Activated T-cell treated with anti-CD3 and anti-CD28 coated beads, Interleukin-2, amount 50 U/mL, for 4 hours (primary cell): ENCODE measurements around the gene AKR1C3. TPM values are rescaled to one million over a fixed set of nuclear protein-coding genes. Genes with fewer than 3 reads are reported as not detected.
"Not testable (repeated sequence)": the region's sequence is repeated elsewhere in the genome, so short reads cannot be mapped to it uniquely, and the experiment has no call there.

ENCODE experiments used
- ATAC-seq, 2 donors: fragments of 200-7000 bp; cut with Tn5 transposase; one replicate each; pipeline ENCODE4 v1.10.0; 2021
- DNase-seq: peaks from one replicate; pipeline ENCODE4 v3.0.0-alpha.2; 2020
- H3K27me3 Mint-ChIP-seq: one replicate; pipeline ENCODE4 v1.8.0; 2021; ENCODE audit warnings: low read depth, mixed read lengths
- H3K36me3 Mint-ChIP-seq: one replicate; pipeline ENCODE4 v1.8.0; 2022; ENCODE audit warnings: mixed read lengths; ENCODE audit not compliant: insufficient read depth
- H3K4me1 Mint-ChIP-seq: one replicate; pipeline ENCODE4 v1.8.0; 2021; ENCODE audit warnings: low read depth, mixed read lengths
- H3K4me3 Mint-ChIP-seq: one replicate; pipeline ENCODE4 v1.8.0; 2021; ENCODE audit warnings: mild to moderate bottlenecking, moderate library complexity, mixed read lengths
- H3K9me3 Mint-ChIP-seq: one replicate; pipeline ENCODE4 v1.8.0; 2021; ENCODE audit warnings: mixed read lengths
- total RNA-seq, 3 donors: library from RNA; stranded (reverse); gene quantifications; one replicate each; pipeline ENCODE4 v1.2.1, GENCODE V29; 2021

The AKR1C3 gene
- total RNA-seq, 3 donors from 2014 or later: 0.37 to 0.53 (median 0.49) TPM

GRCh38 chr10:5102479-5102878, 8.3 kb downstream of the AKR1C3 start:
- H3K9me3 Mint-ChIP-seq, H3K4me1 Mint-ChIP-seq, H3K36me3 Mint-ChIP-seq, DNase-seq, H3K4me3 Mint-ChIP-seq, ATAC-seq, H3K27me3 Mint-ChIP-seq: not testable (repeated sequence)

- Mint-ChIP-seq H3K9me3 (no peaks in the 10 kb centered on the region), H3K4me1 (no peaks in the 10 kb centered on the region), H3K27me3 (peaks cover 7% of the 10 kb centered on the region), H3K36me3 (no peaks in the 10 kb centered on the region), H3K4me3 (no peak overlapping the region)
- DNase-seq (no peak), ATAC-seq (no peak)
Measured at GRCh38 chr10:5103481-5103880, 9.3 kb downstream of the AKR1C3 start.

GRCh38 chr10:5105626-5106025, 11.4 kb downstream of the AKR1C3 start:
- no peaks in the 10 kb centered on the region for H3K9me3 Mint-ChIP-seq
- no peaks in the 10 kb centered on the region for H3K4me1 Mint-ChIP-seq
- no peaks in the 10 kb centered on the region for H3K36me3 Mint-ChIP-seq
- H3K27me3 Mint-ChIP-seq: no peaks in the 10 kb centered on the region
- no peak overlapping the region for H3K4me3 Mint-ChIP-seq
- DNase-seq (no peak), ATAC-seq (no peak)

- ATAC-seq: no peak
- no peaks in the 10 kb centered on the region for H3K27me3 Mint-ChIP-seq
- H3K4me1 Mint-ChIP-seq: no peaks in the 10 kb centered on the region
Measured at GRCh38 chr10:5106553-5106952, 12.3 kb downstream of the AKR1C3 start.

GRCh38 chr10:5107860-5108526, 13.8 kb downstream of the AKR1C3 start:
- Mint-ChIP-seq H3K27me3 (no peaks in the 10 kb centered on the region), H3K9me3 (no peaks in the 10 kb centered on the region), H3K4me1 (no peaks in the 10 kb centered on the region), H3K4me3 (no peak overlapping the region), H3K36me3 (no peaks in the 10 kb centered on the region)
- ATAC-seq: no peak
- DNase-seq: no peak

More at GRCh38 chr10:5106553-5106952, 12.3 kb downstream of the AKR1C3 start:
- no peak for DNase-seq
- no peaks in the 10 kb centered on the region for H3K9me3 Mint-ChIP-seq
- no peak overlapping the region for H3K4me3 Mint-ChIP-seq
- H3K36me3 Mint-ChIP-seq: no peaks in the 10 kb centered on the region

GRCh38 chr10:5108658-5109416, 14.6 kb downstream of the AKR1C3 start:
- Mint-ChIP-seq H3K4me3 (no peak overlapping the region), H3K4me1 (no peaks in the 10 kb centered on the region), H3K27me3 (no peaks in the 10 kb centered on the region), H3K9me3 (no peaks in the 10 kb centered on the region), H3K36me3 (no peaks in the 10 kb centered on the region)
- ATAC-seq (no peak), DNase-seq (no peak)

- not testable (repeated sequence) for ATAC-seq, DNase-seq, H3K36me3 Mint-ChIP-seq, H3K4me1 Mint-ChIP-seq, H3K4me3 Mint-ChIP-seq, H3K9me3 Mint-ChIP-seq, H3K27me3 Mint-ChIP-seq
Measured at GRCh38 chr10:5109861-5110260, 15.6 kb downstream of the AKR1C3 start.

- H3K4me3 Mint-ChIP-seq: no peak overlapping the region
- H3K27me3 Mint-ChIP-seq: peaks cover 5% of the 10 kb centered on the region
- no peak for DNase-seq
- no peaks in the 10 kb centered on the region for H3K4me1 Mint-ChIP-seq
- H3K9me3 Mint-ChIP-seq: peaks cover 4% of the 10 kb centered on the region
- no peak for ATAC-seq
- H3K36me3 Mint-ChIP-seq: peaks cover 3% of the 10 kb centered on the region
Measured at GRCh38 chr10:5116621-5117020, 22.4 kb downstream of the AKR1C3 start.

- ATAC-seq: no peak
- peaks cover 5% of the 10 kb centered on the region for H3K27me3 Mint-ChIP-seq
- H3K9me3 Mint-ChIP-seq: peaks cover 4% of the 10 kb centered on the region
- H3K4me1 Mint-ChIP-seq: no peaks in the 10 kb centered on the region
- no peak overlapping the region for H3K4me3 Mint-ChIP-seq
- DNase-seq: no peak
- H3K36me3 Mint-ChIP-seq: peaks cover 3% of the 10 kb centered on the region
Measured at GRCh38 chr10:5117026-5117425, 22.8 kb downstream of the AKR1C3 start.

- not testable (repeated sequence) for H3K4me3 Mint-ChIP-seq, H3K27me3 Mint-ChIP-seq, H3K9me3 Mint-ChIP-seq, ATAC-seq, H3K4me1 Mint-ChIP-seq, DNase-seq, H3K36me3 Mint-ChIP-seq
Measured at GRCh38 chr10:5119997-5120396, 25.8 kb downstream of the AKR1C3 start.

GRCh38 chr10:5123886-5124285, 29.7 kb downstream of the AKR1C3 start:
- no peak overlapping the region for H3K4me3 Mint-ChIP-seq
- ATAC-seq: no peak
- DNase-seq: no peak
- H3K36me3 Mint-ChIP-seq: peaks cover 3% of the 10 kb centered on the region
- H3K27me3 Mint-ChIP-seq: peaks cover 8% of the 10 kb centered on the region
- H3K4me1 Mint-ChIP-seq: no peaks in the 10 kb centered on the region
- peaks cover 18% of the 10 kb centered on the region for H3K9me3 Mint-ChIP-seq

GRCh38 chr10:5125315-5126044, 31.3 kb downstream of the AKR1C3 start:
- Mint-ChIP-seq H3K9me3 (peaks cover 18% of the 10 kb centered on the region), H3K27me3 (peaks cover 6% of the 10 kb centered on the region), H3K4me1 (no peaks in the 10 kb centered on the region), H3K4me3 (no peak overlapping the region), H3K36me3 (peaks cover 3% of the 10 kb centered on the region)
- no peak for DNase-seq
- no peak for ATAC-seq

GRCh38 chr10:5135581-5135980, 41.4 kb downstream of the AKR1C3 start:
- H3K27me3 Mint-ChIP-seq: no peaks in the 10 kb centered on the region
- peaks cover 31% of the 10 kb centered on the region for H3K9me3 Mint-ChIP-seq
- DNase-seq (no peak), ATAC-seq (no peak)
- H3K4me3 Mint-ChIP-seq: no peak overlapping the region
- H3K4me1 Mint-ChIP-seq: no peaks in the 10 kb centered on the region
- no peaks in the 10 kb centered on the region for H3K36me3 Mint-ChIP-seq

GRCh38 chr10:5136468-5137087, 42.4 kb downstream of the AKR1C3 start:
- ATAC-seq (no peak), DNase-seq (no peak)
- Mint-ChIP-seq H3K4me3 (no peak overlapping the region), H3K36me3 (no peaks in the 10 kb centered on the region), H3K9me3 (peaks cover 31% of the 10 kb centered on the region), H3K27me3 (no peaks in the 10 kb centered on the region), H3K4me1 (no peaks in the 10 kb centered on the region)
